GM19025 (cell line): ENCODE data around the gene TNRC6B.
"Not testable (repeated sequence)": the region's sequence is repeated elsewhere in the genome, so short reads cannot be mapped to it uniquely, and the experiment has no call there.

Experiments
- ATAC-seq: cut with Tn5 transposase; IDR thresholded peaks from one replicate; pipeline ENCODE4 v1.9.1; 2021; ENCODE audit warnings: mild to moderate bottlenecking, low read depth, moderate library complexity; ENCODE audit not compliant: unreplicated experiment

Gene TNRC6B

DNA sequence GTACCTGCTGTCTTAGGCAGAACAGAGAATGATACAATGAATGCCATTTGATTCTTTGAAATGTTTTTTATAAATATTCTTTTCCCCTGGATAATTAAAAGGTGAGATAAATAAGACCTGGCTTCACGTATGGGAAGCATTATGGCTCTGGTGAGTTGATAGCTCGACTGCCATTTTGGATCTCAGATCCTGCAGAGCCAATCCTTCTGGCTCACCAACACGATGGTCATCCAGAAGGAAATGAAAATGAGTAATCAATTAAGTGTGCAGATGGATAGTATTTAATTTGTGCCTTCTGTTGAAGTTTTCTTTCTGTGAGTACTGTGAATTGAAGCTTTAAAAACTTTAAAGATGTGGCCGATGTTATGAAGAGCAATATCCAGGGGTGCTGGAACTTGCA, 2.7 kb downstream of the TNRC6B start:
- ATAC-seq, result no peak

DNA sequence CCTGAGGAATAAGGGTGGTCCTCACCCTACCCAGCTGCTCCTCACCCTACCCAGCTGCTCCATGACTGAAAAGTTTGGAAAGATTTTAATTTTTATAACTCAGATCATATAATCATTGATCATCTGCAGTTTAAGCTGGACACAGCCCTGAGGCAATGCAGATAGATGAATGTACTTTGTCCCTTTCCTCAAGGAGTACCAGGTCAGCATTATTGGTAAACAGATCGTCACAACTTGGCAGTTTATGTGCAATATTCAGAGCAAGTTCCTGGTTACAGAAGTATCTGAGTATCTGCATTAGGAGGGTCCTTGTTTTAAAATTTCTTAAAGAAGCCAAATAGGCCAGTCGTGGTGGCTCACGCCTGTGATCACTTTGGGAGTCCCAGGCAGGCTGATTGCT, 3.6 kb downstream of the TNRC6B start:
- ATAC-seq, result no peak

DNA sequence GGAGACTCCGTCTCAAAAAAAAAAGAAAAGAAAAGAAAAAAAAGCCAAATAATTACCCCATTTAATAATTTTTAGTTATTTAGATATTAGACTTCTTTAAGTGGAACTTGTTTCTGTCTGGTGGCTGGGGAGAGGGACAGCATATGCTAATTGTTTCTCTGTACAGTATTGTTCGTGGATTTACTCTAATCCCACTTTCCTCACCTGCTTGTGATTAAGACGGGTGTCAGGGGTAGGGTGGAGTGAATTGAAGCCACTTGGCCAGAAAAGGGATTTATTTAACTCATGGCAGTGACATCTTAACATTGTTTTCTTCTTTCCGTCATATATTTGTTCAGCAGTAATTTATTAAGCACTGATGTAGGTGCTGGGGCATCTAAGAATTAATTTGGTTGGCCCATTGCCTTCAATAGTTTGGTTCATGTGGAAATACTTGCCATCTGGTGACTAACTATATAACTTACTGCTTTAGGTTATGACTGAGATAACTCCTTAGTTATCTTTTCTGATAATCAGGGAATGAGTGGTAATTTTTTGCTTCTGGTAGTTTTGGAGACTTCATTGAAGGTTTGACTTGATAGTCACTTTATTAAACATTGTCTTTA, 4.6 kb downstream of the TNRC6B start:
- ATAC-seq, result no peak

DNA sequence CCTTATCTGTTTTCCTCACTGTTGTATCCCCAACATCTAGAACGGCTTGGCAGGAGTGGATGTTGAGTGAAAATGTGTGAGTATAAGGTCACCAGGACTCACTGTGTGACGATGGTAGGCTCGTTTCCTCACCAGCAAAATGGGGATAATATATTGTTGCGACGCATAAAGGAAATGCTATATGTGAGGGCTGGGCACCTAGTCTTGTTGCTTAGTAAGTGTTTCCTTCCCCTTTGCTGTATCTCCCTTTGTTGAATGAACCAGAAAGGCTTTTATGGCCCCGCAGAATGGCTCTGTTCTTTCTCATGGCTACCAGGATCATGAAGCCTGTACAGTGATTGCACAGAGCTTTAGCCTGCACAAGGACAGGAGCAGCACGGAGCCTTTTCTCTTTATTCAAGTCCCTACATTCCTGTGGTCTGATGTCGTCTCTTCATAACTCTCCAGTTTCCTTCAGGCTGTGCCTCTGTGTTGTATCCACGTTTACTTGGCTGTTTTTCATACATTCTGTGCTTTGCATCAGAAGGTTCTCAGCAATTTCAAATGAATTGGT, 5.4 kb downstream of the TNRC6B start:
- no peak for ATAC-seq

DNA sequence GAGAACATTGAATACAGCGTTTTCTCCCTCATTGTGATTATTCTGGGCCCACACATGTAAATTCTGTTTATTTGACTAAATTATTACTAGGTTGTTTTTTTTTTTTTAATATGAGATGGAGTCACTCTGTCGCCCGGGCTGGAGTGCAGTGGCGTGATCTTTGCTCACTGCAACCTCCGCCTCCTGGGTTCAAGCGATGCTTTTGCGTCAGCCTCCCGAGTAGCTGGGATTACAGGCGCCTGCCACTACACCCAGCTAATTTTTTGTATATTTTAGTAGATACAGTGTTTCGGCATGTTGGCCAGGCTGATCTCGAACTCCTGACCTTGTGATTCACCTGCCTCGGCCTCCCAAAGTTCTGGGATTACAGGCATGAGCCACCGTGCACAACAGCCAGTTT, 5.9 kb downstream of the TNRC6B start:
- ATAC-seq, result not testable (repeated sequence)

DNA sequence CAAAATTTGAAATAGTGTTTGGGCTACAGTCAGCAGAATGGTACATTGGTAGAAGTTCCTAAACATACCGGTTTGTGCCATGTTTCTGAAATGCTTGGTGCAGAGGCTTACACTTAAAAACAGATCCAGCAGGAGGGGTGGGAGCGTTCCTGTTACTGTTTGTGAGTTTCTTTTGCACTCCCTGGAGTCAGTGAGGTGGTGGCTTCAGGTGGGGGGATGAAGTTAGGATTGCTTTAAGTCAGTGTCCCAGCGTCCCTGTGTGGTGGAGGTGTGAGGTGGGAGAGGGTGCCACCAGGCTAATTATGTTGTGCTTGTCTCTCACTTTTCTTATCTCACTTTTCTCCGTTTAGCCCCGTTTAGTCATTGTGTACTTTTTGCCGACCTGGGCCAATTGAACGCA, 9.7 kb downstream of the TNRC6B start:
- ATAC-seq, result no peak

DNA sequence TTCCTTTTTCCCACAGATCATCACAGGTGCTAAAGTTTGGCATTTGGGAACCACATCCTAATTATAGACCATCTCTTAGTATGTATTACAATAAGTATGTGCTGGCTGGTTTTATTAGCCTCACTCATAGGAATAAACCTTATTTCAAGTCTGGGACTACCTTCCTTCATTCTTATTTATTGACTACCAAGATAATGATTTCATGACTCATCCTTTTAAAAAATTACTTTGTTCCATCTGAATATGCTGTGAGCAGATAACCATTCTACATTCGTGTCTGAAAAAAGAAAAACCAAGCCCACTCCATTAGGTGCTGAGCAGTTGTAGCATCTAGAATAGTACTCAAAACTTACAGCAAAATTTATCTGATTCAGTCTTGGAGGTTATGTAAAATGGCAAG, 12.3 kb downstream of the TNRC6B start:
- ATAC-seq, result no peak

DNA sequence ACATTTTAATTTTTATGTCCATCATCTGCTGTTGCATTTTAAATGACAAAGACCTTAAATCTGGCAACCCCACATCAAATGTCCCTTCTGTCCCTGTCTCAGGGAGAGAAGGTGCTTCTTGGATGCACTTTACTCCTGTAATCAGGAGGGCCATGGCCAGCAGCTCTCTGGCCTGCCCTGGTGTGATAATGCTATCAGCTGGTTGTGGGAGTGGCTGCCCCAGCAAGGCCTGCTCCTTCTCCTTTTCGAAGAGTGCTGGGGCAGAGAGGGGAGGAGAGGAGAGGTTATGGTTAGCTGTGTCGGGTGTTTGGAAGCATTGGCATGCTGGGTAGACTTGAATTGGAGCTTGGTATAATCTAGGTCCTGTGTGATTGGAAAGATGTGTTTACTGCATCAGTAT, 12.8 kb downstream of the TNRC6B start:
- no peak for ATAC-seq

DNA sequence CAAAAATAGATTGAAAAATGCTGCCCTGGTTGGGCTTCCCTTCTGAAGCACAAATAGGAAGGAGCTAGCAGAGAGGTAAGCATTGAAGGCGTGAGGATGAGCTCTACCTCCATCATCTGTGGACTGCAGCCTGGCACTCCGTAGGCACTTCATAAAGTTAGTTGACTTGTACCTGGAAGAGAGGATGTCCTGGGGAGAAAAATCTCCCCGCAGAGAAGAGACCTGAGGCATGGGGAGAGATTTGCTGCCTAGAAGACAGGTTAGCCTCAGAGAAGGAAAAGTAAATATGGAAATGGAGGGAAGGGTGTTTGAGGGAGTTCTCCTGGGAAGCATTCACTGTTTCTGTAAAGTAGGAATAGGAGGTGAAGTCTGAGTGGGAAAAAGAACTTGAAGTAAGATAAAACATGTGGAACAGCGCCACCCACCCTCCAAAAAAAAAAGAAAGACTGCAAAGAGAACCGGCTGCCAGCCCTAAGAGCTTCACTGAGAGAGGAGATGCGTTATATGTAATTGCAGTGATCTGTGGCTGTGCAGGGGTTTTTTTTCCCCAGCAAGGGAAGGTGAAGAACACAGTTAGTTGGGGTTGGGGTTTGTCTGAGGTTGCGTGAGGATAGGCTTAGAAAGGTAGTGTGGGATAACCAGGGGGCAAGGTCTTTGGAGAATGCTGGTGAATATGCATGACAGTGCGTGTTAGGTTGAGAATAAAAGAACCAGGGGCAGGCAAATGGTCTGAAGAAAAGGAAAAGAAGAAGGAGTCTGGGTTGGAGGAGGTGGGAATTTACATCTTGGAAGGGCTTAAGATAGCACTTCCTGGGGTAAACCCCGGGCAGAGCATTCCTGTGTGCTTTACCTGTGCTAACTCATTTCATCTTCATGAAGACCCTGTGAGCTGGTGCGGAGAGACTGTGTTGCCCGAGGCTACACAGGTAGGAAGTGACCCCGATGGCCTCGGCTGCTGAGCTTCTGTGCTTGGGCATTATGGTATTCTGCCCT, 16.0 kb downstream of the TNRC6B start:
- no peak for ATAC-seq

DNA sequence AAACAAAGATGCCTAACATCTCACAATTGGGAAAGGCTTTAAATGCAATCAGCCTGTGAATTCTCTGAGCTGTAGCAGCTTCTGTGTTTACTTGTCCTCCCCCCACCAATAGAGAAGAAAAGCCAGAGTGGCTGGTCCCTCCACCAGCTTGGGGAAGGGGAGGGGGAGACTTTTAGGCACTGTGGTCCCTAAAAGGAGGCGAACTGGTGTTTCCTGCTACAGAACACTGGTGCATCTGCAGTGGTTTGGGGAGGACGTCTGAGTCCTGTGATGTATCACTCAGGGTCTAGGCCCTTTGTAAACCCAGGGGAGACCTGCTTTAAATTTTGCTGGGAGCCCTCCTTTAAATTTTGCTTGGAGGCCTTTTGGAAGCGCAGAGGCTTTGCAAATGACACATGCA, 16.9 kb downstream of the TNRC6B start:
- no peak for ATAC-seq

DNA sequence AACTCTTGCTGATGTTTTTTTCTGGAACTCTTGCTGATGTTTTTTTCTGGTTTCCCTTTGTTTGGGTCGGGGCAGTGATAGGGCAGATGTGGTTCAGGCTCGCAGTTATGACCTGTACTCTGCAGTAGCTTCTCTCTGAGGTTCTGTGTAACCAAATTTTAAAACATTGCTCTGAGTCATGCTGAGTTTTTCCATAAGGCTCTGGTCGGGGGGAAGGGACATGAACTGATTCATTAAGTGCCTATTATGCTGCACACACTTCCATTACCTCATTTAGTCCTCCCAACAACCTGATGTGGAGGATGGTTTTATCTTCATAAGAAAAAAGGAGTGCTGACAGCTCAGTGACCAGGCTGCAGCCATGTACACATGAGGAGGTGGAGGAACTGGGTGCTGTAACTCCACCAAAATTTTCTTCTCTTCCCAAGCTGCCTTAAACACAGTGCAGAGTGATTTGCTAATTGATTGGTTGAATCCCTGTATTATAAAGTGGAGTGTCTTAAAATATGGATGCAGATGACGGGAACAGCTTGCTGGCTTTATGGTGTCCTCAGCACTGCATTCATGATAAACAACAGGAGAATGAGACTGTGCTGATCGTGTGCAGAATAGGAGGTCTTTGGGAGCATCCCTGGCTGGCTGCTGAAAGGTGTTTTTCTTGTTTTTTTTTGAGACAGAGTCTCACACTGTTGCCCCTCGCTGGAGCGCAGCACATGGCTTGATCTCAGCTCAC, 19.1 kb downstream of the TNRC6B start:
- no peak for ATAC-seq

DNA sequence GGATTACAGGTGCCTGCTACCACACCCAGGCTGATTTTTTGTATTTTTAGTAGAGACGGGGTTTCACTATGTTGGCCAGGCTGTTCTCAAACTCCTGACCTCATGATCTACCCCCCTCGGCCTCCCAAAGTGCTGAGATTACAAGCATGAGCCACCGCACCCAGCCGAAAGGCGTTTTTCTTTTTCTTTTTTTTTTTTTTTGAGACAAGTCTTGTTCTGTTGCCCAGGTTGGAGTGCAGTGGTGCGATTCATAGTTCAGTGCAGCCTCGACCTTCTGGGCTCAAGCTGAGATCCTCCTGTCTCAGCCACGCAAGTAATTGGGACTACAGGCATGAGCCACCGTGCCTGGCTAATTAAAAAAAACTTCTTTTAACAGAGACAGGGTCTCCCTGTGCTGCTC, 19.7 kb downstream of the TNRC6B start:
- not testable (repeated sequence) for ATAC-seq

DNA sequence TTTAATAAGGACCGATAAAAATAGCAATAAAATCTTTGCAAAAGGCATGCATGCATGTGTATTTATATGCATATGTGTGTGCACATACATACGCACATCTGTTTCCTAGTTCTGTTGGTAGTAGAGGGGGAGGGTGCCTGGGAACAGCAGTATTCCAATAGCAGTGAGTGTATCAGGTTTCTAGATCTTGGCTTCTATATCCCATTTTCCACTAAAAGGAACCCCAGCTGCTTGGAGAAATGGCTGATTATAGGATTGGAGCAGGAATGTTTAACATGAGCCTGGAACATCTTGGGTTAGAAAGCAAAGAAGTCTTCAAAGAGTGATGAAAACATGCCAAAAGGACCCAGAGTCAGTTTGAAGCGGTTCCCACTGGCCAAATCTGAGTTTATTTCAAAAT, 21.0 kb downstream of the TNRC6B start:
- ATAC-seq, result no peak

DNA sequence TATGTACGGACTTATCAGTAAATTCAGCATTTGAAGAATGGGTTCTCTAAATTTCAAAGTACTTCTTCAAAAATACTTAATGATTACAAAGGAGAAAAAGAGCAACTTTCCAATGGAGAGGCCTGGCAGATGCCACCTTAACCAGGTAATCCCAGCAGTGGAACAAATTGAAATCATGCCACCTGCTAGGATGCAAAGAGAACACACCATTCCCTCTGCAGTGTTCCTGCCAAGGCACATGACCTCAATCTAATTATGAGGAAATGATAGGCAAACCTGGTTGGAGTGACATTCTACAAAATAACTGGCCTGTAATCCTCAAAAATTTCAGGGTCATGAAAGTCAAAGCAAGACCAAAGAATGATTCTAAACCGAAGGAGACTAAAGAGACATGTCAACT, 21.5 kb downstream of the TNRC6B start:
- no peak for ATAC-seq

DNA sequence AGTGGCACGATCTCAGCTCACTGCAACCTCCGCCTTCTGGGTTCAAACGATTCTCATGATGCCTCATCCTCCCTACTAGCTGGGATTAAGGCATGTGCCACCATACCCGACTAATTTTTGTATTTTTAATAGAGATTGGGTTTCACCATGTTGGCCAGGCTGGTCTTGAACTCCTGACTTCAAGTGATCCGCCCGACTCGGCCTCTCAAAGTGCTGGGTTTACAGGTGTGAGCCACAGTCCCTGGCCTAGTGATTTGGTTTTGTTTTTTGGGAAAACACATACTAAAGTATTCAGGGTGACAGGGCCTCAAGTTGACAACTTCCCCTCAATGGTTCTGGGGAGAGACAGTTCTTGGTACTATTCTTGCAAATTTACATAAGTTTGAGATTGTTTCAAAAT, 22.1 kb downstream of the TNRC6B start:
- ATAC-seq, result no peak

DNA sequence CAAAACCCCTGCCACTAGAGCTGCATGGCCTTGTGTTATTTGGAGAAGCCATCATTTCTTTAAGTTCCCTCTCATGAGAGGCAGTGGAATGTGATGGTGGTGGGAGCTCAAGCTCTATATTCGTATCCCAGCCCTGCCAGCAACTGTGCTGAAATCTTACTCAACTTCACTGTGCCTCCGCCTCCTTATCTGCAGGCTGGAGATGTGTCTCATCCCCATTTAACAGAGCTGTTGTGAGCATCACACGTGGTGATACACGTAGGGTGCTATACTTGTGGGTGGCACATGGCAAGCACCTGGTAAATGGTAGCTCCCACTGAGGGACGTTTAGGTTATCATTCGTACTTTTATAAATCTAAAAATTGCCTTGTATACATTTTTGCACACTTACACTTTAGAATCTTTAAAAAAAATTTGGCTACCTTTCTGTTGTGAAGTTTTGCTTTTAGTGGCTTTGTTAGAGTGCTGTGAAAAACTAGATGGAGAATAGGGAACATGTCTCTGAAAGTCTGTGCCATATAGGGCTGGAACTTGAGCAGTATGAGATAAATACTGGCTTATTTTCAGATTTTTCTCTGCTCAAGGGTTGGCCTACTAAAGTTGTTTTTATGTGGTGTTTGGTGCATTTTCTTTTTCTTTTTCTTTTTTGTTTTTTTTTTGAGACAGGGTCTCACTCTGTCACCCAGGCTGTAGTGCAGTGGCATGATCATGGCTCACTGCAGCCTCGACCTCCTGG, 23.2 kb downstream of the TNRC6B start:
- ATAC-seq, result no peak

DNA sequence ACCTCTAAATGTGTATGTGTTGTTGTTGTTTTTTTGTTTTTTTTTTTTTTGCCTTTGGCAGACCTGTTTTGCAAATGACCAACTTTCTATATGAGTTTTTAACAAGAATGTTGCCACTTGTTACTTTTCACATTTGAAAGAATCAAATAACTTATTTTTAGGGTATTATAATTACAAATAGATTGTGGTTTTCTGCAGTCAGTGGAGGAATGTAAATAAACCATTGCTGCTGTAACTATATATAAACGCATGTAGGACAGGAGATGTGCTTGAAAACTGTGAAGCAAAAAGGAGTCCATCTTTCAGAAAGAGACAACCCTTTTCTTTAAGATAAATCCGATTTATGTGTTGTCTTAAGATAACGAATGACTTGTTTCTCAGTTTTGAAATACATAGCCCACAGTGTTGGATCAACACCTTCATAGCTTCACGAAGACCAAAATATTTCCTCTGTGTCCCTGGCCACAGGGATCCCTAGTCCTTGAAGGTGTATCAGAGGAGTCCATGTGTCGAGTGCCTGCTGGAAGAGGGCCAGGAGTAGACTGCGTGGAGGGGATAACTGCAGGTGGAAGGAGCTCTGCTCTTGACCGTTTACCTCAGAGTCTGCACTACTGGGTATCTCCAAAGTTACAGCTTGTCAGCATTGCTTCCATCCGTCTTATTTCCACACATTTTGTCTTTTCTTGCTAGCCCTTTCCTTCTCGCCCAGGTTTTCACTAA, 24.7 kb downstream of the TNRC6B start:
- ATAC-seq, result no peak

DNA sequence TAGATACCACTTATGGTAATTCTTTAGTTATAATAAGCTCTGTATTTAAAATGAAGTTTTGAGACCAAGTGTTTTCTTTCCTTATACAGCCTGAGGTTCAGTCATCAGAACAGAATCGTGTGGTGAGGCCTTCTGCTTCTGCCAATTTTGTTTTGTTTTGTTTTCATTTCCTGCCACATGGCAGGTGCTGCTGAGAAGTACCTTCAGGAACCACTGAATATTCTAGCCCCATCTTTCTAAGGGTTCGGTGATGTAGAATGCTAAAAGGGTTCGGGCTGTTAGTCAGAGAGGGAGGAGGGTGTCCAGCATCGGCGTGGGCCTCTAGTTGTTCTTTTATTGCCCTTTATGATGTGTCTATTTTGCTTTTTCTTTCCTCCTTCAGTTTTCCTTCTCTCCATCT, 25.8 kb downstream of the TNRC6B start:
- ATAC-seq, result no peak

DNA sequence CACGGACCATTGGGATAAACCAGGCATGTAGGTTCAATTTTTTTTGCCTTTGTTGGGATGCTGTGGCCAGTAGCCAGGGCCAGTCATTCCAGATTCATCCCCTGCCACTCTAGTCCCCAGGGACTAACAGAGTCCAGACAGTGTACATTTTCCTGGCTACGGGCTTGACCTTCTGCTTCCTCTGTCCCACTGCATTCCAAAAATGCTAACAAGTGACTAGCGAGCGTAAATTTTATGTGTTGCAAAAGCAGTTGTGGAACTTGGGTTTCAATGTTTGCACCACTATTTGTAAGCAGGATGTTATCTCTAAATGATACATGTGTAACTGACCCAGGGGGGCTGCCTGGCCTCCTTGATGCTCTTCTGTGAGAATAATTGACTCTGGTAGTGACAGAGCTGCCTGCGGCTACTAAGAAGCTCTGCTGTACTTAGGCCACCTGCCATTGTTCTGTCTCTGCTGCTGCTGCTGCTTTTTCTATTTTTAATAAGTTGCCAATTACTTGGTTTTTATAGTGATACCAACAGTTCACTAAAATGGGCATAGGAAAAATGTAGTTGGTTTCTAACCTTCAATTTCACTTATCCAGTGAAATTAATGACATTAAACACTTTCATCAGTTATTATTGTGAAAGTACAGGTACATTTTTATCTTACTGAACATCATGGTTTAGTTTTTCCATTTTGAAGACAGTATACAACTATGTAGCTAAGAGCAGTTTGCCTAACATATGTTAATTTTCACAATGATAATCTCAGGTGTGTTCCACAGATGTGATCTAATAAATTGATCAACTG, 26.8 kb downstream of the TNRC6B start:
- no peak for ATAC-seq
